Measurements from ENCODE around the gene SPATS2. TPM values are rescaled to one million over a fixed set of nuclear protein-coding genes. Genes with fewer than 3 reads are reported as not detected.

Gene SPATS2
- total and polyA plus RNA-seq, 10 of the 15 experiments (the other 5 are each of a cell fraction or from before 2014, with no cell fraction given): 9.0 to 54.2 (median 27.5) TPM

- no peak for TF ChIP-seq REST (IDR thresholded peaks at IDR 0.05; ENCODE audit: low read depth, low read length)
- no peak for TF ChIP-seq STAT1 (conservative IDR thresholded peaks at IDR 0.05)
- TF ChIP-seq HDAC2 (IDR thresholded peaks at IDR 0.05): no peak
These were observed 182.8 kb downstream of the SPATS2 start (continued) for GRCh38 chr12:49549735-49550692.

GRCh38 chr12:49550693-49551252 is 183.5 kb downstream of the SPATS2 start:
- ATAC-seq (no peak), FAIRE-seq (no peak), DNase-seq (ENCODE audit: low read depth, low spot score) (no peak)
- Histone ChIP-seq H3K9me3 (replicated peaks; ENCODE audit: control insufficient read depth, insufficient read depth, low read length) (no peaks in the 10 kb centered on the region), H4K20me1 (ENCODE audit: control insufficient read depth, insufficient read depth) (no peaks in the 10 kb centered on the region), H3K36me3 (ENCODE audit: control insufficient read depth in 2 of 2, insufficient read depth in 2 of 2, low read length in 1 of 2) (no peaks in the 10 kb centered on the region; a peak in 1 of 4 replicates), H3K4me3 (no peak overlapping the region), H3K4me1 (ENCODE audit: control insufficient read depth, insufficient read depth, low read length) (no peaks in the 10 kb centered on the region), H3K27ac (ENCODE audit: control insufficient read depth, insufficient read depth) (no peak overlapping the region), H3K27me3 (replicated peaks in 1 of 2; ENCODE audit: control insufficient read depth in 2 of 2, insufficient read depth in 2 of 2, low read length in 1 of 2) (peaks cover 0 to 9% of the 10 kb centered on the region in 2 experiments; a peak in 3 of 4 replicates), H3K9ac (ENCODE audit: control insufficient read depth, insufficient read depth, low read length) (no peak overlapping the region), H2AFZ (ENCODE audit: control insufficient read depth, low read depth, low read length) (no peak overlapping the region), H3K79me2 (ENCODE audit: control insufficient read depth, insufficient read depth, low read length) (no peaks in the 10 kb centered on the region), H3K4me2 (ENCODE audit: control insufficient read depth, insufficient read depth) (no peak overlapping the region)
- RAD21 ChIA-PET (ENCODE audit: unreplicated experiment): interaction anchor here (1.0 to 1.3 kb wide), 3 partner anchors 32 to 192 kb away, joined by 3 to 8 read pairs (median 3); no protein-coding TSS in a partner anchor
- POLR2A ChIA-PET: interaction anchor here (0.7 to 1.2 kb wide), 2 partner anchors 86 to 226 kb away, joined by 3 to 5 read pairs; no protein-coding TSS in a partner anchor
- intact Hi-C loops (cut with micrococcal nuclease; ENCODE audit: unreplicated experiment) (no loop called here), in situ Hi-C loops (cut with MboI) (no loop called here)
- WGBS (ENCODE audit: insufficient coverage, insufficient replicate concordance, low lambda C conversion rate, missing lambda C conversion rate): 62% methylated on average over 6 of the region's 6 CpGs
- TF ChIP-seq RAD51 (IDR thresholded peaks at IDR 0.05): no peak
- TF ChIP-seq HDAC2 (IDR thresholded peaks at IDR 0.05): no peak
- no peak for TF ChIP-seq NFXL1 (IDR thresholded peaks at IDR 0.05; ENCODE audit: borderline replicate concordance)
- TF ChIP-seq ZBTB4 (CRISPR knock-in tag; IDR thresholded peaks at IDR 0.05): no peak
- TF ChIP-seq TARDBP (IDR thresholded peaks at IDR 0.05; ENCODE audit: borderline replicate concordance): no peak
- no peak for TF ChIP-seq RB1 (IDR thresholded peaks at IDR 0.05; ENCODE audit: borderline replicate concordance)
- no peak for TF ChIP-seq SUZ12 (IDR thresholded peaks at IDR 0.05; ENCODE audit: unreplicated experiment)
- no peak for TF ChIP-seq FOXM1 (IDR thresholded peaks at IDR 0.05; ENCODE audit: low read depth, low read length)
- no peak for TF ChIP-seq JUNB (IDR thresholded peaks at IDR 0.05)
- no peak for TF ChIP-seq POU2F2 (IDR thresholded peaks at IDR 0.05; ENCODE audit: borderline replicate concordance, low read depth, low read length)
- TF ChIP-seq KAT2A (conservative IDR thresholded peaks at IDR 0.05; ENCODE audit: control insufficient read depth, low read depth, low read length): no peak
- no peak for TF ChIP-seq CREM (IDR thresholded peaks at IDR 0.05; ENCODE audit: low read depth)
- CTCF ChIA-PET: interaction anchor here (0.9 to 6.5 kb wide), 4 partner anchors 21 to 193 kb away, joined by 3 to 67 read pairs (median 6); no protein-coding TSS in a partner anchor
- no TSS peak for BruUV-seq (replicated peaks)
- SMC1A ChIA-PET (ENCODE audit: uncharacterized antibody, unreplicated experiment): interaction anchor here (1.0 kb wide), 1 partner anchor 193 kb away, joined by 4 read pairs; no protein-coding TSS in a partner anchor
